AG10803 (cell line): ENCODE results near the gene ZNF283.

Source experiments
- DNase-seq: peaks from one replicate; pipeline ENCODE4 v3.0.0; 2010; ENCODE audit warnings: low read depth
- H3K4me3 ChIP-seq: 2 replicates; pipeline ENCODE4 v1.5.1; 2011; ENCODE audit warnings: mild to moderate bottlenecking, low read length, control low read depth
- CTCF ChIP-seq: conservative IDR thresholded peaks from 2 replicates; pipeline ENCODE4 v1.5.1; 2011; ENCODE audit warnings: mild to moderate bottlenecking, low read length, control low read depth, inconsistent platforms

The ZNF283 gene

GRCh38 chr19:43789029-43789428 lies 38.1 kb upstream of the ZNF283 start:
- TF ChIP-seq CTCF = no peak
- DNase-seq = peak; percentile 40
- no peak overlapping the region for H3K4me3 ChIP-seq

DNA sequence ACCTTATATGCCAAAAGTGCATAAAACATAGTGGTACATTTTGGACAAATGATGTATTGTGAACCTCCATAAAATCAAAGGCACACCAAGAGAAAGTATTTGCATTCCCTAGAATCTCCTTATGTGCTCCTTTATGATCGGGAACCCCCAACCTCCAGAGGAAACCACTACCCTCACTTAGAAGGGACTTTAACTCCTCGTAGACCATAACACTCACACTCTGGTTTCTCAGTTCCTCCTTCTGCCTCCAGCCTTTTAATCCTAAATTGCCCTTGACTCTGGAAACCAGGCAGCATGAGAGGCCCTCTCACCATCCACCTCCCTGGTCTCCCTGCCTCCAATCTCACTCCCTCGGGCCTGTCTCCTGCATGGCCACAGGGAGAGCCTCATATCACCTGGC lies 36.5 kb upstream of the ZNF283 start:
- H3K4me3 ChIP-seq = no peak overlapping the region
- DNase-seq = no peak
- TF ChIP-seq CTCF = no peak

GRCh38 chr19:43797118-43797517 lies 30.0 kb upstream of the ZNF283 start:
- TF ChIP-seq CTCF = no peak
- H3K4me3 ChIP-seq = no peak overlapping the region
- DNase-seq = no peak

DNA sequence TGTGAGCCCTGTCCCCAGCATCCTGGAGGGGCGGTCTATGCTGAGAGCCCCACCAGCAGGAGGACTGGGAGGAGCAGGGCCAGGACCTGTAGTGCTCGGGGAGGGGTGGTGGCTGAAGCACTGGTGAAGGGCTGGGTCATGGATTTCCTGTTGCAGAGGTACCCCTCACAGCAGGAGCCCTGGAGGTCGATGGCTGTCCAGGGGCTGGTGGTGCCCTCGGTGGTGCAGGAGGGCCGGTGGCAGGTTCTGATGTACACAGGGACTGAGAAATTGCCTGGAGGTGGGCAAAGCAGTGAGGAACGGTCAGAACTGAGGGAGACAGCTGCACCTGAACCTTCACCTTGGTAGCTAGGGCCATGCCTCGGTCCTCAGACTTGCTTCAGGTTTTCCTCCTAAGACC lies 29.6 kb upstream of the ZNF283 start:
- H3K4me3 ChIP-seq = no peak overlapping the region
- no peak for DNase-seq
- no peak for TF ChIP-seq CTCF

DNA sequence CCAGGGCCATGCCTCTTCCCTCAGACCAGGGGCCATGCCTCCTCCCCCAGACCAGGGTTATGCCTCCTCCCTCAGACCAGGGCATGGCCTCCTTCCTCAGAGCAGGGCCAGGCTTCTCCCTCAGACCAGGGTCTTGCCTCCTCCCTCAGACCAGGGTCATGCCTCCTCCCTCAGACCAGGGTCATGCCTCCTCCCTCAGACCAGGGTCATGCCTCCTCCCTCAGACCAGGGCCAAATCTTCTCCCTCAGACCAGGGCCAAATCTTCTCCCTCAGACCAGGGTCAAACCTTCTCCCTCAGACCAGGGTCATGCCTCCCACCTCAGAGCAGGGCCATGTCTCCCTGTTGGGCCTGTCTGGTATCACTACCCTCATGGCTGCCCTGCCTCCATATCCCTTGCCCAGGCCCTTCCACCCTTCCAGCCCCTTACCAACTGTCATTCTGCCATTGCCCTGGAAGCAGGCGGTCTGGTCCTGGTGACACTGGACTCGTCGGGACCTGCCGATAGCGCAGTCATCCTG lies 29.0 kb upstream of the ZNF283 start:
- H3K4me3 ChIP-seq = peak overlapping the region; percentile 61
- no peak for TF ChIP-seq CTCF
- no peak for DNase-seq

GRCh38 chr19:43798546-43799409 lies 28.3 kb upstream of the ZNF283 start:
- peak overlapping the region; percentile 61 for H3K4me3 ChIP-seq
- TF ChIP-seq CTCF = no peak
- DNase-seq = no peak
